HG02798 (cell line): ENCODE data around the gene PODN.

ENCODE experiments used
- ATAC-seq: cut with Tn5 transposase; IDR thresholded peaks from one replicate; pipeline ENCODE4 v1.9.1; 2021; ENCODE audit warnings: mild to moderate bottlenecking; ENCODE audit not compliant: unreplicated experiment, poor library complexity

PODN gene, protein sequence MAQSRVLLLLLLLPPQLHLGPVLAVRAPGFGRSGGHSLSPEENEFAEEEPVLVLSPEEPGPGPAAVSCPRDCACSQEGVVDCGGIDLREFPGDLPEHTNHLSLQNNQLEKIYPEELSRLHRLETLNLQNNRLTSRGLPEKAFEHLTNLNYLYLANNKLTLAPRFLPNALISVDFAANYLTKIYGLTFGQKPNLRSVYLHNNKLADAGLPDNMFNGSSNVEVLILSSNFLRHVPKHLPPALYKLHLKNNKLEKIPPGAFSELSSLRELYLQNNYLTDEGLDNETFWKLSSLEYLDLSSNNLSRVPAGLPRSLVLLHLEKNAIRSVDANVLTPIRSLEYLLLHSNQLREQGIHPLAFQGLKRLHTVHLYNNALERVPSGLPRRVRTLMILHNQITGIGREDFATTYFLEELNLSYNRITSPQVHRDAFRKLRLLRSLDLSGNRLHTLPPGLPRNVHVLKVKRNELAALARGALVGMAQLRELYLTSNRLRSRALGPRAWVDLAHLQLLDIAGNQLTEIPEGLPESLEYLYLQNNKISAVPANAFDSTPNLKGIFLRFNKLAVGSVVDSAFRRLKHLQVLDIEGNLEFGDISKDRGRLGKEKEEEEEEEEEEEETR

DNA sequence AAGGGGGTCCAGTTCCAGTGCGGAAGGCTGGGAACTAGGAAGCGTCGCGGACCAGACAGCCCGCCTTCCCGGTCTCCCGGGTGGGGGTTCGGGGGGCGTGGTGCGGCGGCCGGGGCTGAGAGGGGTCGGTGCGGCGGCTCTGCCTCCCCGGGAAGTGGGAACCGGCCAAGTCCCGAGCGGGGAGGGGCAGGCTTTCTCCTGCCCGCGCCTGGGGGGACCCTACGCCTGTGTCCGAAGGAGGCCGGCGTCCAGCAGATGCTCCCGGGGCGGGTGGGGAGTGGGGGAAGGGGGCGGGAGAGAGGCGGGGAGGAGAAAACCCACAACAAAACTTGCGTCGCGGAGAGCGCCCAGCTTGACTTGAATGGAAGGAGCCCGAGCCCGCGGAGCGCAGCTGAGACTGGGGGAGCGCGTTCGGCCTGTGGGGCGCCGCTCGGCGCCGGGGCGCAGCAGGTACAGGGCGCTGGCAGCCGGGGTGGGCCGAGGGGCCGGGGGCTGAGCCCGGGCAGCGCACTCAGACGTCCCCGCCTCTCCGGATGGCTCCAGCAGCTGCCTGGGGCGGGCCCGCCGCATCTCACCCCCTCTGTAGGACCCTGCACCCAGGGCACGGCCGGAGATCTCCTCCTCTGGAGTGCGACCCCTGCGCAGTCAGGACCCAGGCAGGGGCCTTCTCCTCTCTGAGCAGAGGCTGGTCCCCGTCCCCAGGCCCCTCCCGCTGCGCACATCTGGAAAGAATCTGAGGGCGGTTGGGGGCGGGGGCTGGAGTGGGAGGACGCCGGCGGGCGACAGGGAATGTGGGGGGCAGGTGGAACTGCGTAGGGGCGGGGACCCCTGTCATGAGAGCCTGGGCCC, at the start of gene PODN:
Gene PODN (plus strand): TSS at position 355 of the 849 bp plus-strand sequence. CDS start 7,643 bp downstream, outside the sequence.
- no peak for ATAC-seq

DNA sequence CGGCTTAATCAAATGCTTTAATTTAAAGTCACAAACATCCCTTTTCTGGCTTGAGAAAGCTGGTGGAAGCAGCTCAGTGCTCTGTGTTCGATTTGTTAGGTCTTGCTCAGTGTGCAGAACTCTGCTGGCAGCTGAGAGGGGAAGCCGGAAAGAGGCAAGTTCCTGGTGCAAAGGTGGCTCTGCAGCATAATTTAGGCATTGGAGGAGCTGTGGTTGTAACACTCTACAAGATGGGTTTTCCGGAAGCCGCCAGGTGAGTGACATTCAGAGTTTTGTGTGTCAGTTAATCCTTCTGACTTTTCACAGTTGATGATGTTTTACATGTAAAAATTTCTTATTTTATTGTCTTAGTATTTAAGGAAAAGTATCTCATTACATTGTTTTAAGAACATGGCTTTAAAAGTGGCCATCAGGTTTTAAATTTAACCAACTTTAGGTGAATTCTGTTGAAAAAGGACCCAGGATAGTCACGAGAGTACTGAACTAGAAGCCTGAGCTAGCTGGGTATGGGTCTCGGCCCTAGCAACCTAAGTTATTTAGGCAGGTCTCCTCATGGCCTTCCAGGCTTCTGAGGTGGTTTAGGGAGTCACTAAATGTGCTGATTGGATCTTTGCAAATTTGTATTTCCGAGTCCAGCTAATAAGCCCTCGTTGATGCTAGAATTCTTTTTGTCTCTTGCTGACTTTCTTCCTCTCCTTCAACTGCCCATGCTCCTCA, 47.1 kb upstream of the PODN start:
- peak; percentile 91 for ATAC-seq

DNA sequence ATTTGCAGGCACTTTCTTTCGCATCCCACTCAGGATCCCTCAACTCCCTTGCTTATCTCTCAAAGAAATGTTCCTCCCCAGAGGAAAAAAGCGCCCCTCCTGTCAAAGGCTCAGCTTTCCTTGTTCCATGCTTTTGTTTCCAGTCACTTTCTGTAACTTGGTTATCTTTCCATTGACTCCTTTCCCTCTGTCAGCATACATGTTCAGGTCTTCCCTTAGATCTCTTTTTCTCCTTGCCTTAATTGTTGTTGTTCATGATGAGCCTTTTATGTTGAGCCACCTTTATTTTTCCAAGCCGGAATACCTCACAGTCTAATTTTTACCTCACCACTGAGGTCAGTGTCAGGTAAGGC, 46.5 kb upstream of the PODN start:
- no peak for ATAC-seq

DNA sequence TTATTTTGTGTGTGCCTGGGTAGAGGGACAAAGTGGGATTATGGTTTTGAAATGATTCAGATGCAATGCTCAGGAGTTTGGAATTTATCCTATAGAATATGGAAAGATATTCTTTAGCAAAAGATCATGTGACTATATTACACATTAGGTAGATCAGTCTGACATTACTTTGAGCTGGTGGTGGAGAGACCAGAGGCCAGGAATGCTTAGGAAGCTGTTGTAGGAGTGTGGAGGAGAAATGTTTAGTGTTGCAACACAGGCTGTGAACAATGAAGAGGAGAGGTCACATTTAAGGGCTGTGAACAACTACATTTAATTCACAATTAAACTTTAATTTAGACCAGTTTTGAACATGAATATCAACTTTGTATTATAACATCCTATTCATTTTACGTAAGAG, 45.3 kb upstream of the PODN start:
- ATAC-seq: no peak

DNA sequence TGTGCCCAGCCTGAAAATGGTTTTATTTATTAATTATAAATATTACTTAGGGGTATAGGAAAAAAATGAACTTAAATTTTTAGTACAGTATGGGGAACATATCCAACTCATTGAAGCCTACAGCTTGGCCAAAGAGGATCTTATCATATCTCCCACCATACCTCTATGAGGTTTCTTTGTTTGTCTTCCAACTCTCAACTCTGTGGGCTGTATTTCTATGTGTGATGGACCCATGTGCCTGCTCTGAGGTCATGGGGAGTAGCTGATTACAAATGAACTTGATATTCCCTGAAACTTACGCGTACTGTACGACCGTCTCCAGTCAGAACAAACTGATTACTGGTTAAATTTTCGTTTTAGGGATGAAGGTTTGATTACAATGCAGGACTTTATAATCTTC, 41.4 kb upstream of the PODN start:
- no peak for ATAC-seq

DNA sequence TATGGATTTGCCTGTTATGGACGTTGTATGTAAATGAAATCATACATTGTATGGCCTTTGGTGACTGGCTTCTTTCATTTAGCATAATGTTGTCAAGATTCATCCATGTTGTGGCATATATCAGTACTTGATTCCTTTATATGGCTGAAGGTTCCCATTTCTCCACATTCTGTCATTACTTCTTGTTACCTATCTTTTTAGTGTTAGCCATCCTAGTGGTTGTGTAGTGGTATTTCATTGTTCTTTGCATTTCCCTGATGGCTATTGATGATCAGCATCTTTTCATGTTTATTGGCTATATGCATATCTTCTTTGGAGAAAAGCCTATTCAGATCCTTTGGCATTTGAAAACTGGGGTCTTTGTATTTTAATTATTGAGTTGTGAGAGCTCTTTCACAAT, 39.8 kb upstream of the PODN start:
- ATAC-seq: no peak

DNA sequence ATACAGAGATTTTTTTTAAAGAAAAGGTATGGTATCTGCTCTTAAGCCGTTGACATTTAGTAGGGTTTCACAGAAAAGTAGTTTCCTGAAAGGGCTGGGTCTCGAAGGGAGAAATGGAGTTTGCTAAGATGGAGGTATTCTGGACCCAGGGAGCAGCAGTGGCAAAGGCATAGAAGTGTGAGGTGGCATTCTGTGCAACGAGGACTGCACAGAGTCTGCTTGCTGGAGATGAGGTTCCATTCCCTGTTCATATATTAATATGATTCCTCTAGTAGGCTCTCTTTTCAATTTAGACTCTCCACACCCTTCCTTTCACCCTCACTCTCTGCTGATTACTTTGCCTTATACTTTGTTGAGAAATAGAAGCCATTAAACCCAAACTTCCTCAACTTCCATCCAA, 38.5 kb upstream of the PODN start:
- ATAC-seq: no peak

DNA sequence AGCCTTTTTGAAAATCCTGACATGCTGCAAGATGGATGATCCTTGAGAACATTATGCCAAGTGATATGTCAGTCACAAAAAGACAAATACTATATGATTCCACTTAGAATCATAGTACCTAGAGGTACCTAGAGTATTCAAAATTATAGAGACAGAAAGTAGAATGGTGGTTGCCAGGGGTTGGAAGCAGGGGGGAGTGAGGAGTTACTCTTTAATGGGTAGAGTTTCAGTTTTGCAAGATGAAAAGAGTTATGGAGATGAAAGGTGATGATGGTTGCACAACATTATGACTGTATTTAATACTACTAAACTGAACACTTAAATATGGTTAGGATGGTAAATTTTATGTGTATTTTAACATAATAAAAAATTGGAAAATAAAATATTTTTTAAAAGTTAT, 37.9 kb upstream of the PODN start:
- no peak for ATAC-seq

DNA sequence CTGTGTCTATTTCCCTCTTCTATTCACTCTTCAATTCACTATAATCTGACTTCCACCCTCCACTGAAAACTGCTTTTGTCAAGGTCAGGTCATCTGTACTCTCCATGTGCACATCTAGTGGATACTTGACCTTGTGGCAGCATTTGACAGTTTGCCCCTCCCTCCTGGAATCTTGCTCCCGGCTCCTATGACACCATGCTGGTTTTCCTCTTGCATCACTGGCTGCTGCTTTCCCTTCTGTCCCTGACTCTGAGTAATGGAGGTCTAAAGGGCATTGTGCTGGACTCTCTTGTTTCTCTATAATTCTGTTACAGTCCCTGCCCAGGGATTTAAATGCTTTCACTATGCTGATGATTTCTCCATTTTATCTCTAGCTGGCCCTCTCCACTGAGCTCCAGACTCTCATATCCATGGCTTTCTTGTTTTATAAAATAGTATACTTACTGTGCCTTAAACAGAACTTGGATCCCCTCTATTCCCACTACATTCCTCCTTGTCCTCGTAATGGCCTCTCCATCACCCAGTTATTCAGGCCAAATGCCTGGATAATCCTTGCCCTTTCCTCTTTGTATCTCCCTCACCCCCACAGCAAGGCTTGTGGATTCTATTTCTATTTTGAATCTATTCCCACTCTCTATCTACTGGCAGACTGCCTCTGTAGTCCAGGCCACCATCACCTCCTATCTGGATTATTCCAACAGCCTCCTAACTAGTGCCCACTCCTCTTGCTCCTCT, 36.8 kb upstream of the PODN start:
- no peak for ATAC-seq

DNA sequence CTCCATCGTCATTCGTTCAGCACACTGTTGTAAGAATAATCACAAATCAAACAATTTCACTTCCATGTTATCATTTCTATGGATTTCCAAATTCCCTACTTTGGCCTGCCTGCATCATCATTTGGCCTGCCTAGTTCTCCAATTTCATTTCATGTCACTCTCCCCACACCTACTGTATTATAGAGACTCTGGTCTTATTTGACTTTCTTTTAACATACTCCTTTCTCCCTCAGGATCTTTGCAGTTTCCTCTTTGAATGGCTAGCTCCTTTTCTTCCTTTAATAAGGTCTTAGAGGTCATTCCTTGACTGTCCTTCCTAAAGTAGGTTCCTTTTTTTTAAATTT, 36.3 kb upstream of the PODN start:
- no peak for ATAC-seq

DNA sequence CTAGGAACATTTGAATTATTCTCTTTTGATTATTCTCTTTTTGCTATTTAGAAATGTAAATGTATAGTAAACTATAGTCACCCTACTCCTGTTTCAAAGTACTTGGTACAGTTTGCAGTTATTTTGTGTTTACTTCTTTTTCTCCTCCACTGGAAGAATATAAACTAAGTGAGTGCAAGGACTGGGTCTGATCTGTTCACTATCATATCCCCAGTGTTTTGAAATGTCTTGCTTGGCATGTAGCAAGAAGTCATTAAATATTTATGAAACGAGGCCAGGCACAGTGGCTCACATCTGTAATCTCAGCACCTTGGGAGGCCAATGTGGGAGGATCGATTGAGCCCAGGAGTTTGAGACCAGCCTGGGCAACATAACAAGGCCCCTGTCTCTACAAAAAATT, 35.8 kb upstream of the PODN start:
- ATAC-seq: no peak

DNA sequence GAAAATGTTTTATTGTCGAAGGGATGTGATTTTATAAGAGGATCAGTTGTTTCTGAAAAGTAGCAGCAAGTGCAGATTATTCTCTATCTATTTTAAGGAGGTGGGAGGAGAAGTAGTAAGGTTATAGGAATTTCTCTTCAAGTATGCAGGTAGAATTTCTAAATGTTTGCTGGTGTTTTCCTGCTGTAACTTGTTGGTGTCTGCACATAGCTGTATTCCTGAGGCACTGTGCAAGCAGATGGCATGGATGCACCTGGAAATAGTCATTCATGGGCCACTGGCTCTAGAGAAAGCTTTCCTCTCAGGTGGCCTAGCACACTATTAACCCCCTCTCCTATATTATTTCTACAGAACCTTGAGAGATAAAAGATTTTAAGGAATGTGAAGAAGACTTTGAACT, 30.3 kb upstream of the PODN start:
- ATAC-seq: no peak

DNA sequence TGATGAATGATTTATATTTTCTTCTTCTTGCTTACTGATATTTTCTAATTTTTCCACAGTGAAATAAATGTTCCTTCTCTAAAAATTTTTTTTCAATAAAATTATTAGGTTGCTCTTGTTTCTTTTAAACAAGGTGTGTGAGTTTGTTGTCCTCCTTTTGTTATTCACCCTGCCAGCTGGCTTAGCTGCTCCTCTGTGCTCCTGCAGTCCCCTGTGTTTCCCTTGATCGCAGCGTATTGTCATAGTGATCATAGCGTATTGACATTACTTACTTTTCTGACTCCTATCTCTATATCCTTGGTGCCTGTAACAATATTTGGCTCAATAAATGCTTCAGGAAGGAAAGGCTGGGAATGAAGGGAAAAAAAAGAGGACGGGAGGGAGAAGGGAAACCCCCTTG, 24.9 kb upstream of the PODN start:
- no peak for ATAC-seq

DNA sequence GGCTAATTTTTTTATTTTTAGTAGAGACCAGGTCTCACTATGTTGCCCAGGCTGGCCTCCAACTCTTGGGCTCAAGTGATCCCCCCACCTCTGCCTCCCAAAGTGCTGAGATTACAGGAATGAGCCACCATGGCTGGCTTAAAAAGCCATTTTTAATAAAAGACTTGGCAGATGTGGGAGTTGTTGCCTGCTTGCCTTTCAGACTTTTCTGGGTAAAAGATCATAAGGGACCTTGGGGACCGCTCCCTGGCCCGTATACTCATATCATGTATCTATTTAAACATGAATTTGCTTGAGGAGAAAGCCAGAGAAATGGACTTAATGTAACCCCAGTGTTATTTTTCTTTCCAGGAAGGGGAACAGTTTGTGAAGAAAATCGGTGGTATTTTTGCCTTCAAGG, 23.4 kb upstream of the PODN start:
- no peak for ATAC-seq

DNA sequence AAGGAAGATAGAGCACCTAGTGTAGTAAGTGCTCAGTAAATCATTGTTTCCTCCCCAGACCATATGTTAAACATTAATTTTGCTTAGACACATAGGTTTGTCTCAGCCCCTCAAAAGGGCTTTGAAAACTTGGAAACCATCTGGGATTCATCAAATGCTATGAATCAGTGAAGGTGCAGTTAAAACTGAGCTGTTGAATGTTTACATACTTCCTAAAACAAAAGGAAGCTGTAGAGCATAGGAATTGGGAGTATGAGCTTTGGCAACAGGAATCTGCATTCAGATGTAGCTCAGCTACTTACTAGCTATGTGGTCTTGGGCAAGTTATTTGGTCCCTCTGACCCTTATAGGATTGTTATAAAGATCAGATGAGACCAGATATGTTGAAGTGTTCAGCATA, 18.7 kb upstream of the PODN start:
- no peak for ATAC-seq

DNA sequence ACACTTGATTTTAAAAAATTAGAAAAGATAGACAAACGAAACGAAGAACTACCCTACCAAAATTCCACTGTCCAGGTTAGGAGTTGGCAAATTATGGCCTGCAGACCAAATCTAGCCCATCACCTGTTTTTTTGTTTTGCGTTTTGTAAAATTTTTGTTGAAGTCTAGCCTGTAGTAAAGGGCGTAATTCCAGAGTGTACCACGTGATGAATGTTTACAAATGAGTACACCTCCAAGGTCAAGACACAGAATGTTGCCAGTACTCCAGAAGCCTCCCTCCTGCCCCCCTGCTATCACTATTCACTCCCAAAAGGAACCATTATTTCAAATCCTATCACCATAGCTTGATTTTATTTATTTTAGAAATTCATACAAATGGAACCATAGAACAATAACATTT, 17.1 kb upstream of the PODN start:
- no peak for ATAC-seq

DNA sequence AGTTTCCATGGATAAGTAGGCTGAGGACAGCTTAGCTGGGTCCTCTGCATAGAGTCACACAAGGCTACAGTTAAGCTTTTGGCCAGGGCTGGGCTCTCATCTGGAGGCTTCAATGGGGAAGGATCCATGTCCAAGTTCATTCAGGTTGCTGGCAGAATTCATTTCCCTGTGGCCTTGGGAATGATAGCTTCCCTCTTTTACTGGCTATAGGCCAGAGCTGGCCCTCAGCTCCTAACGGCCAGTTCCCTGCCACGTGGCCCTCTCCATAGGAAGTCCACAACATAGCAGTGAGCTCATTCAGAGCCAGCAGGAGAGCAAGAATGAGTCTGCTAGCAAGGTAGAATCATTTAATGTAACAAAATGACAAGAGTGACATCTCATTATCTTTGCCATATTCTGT, 15.1 kb upstream of the PODN start:
- ATAC-seq: no peak

DNA sequence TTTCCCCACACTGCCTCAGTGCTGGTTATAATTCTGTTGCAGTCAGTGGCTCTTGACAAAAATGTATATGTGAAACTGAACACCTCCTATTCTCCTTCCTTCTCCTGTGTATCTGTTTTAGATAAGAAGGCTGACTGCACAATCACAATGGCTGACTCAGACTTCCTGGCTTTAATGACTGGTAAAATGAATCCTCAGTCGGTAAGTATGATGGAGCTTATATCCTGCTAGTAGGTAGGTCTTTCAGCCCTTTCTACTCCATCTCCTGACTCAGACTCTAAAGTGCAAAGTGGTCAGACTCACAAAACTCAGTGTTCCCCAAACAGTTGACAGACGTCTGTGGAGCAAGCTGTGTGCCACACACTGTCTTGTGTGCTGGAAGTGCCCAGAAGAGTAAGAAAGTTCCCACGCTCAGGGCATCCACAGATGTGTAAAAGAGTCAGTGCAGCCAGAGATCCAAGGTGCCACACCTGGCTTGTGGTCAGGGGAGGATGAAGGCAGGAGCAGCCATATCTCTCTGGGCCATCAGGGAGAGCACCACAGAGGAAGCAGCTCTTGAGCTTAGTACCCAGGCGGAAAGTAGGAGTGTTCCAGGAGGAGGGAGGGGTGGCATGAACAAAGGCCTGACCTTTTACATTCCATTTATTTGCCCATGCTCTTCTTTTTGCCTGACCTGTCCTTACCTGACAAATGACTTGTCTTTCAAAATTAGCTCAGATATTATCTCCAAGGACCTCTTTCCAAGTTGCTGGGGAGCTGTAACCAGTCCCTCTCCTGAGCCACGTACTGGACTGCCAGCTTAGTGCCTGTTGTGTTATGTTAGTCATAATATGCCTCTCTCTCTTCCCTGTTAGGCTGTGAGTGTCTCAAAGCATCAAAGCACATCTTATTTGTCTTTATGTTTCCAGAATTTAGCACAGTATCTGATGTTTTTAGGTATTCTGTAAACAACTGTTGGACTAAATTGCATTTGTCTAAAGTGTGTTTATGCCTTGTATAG, 14.0 kb upstream of the PODN start:
- no peak for ATAC-seq

DNA sequence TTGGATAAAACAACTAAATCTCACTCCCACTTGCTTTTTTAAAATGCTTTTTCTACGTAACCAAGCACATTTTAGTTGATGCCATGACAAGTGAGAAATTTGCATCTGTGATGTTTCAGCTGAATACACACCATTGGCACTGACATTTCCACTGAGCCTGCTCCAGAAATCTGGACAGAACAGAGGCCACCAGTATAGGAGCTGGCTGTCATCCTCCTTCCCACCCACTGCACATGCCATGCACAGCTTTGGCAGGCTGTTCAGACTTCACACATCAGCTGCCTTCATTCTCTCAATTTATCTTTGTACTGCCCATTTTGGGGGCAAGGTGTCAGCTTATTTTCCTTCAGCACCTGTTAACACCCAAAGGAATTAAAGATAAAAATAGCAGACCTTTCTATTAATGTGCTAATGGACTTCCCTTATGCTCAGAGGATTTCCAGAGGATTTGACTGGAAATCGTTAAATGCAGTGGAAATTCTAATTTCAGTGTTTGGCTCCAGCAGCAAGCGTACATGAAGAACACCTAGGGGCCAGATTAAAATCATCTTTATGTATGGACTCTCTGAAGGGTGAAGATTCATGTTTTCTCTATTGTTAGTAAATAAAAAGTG, 12.9 kb upstream of the PODN start:
- ATAC-seq: no peak
